Caco-2 (cell line): ENCODE results near the gene CTIF. TPM values are rescaled to one million over a fixed set of nuclear protein-coding genes. Genes with fewer than 3 reads are reported as not detected.

Experiments used
- BruUV-seq: library from RNA; stranded (reverse); fragments of 400-500 nt; replicated peaks from 2 replicates; lab custom pipeline; 2021; lab: Mats Ljungman, UMichigan
- CTCF ChIA-PET: fragments of 300-600 bp; sonication (Branson Sonifier 250); formaldehyde crosslinking; loops from one replicate; lab custom pipeline; 2022; ENCODE audit warnings: antibody characterized with exemption; lab: Charles Lee
- POLR2A ChIA-PET: fragments of 300-600 bp; sonication (Branson Sonifier 250); formaldehyde crosslinking; loops from one replicate; lab custom pipeline; 2022; ENCODE audit warnings: antibody characterized with exemption; lab: Charles Lee
- DNase-seq, 2 experiments: peaks; one replicate each; pipeline versions ENCODE4 v3.0.0 to v3.0.0-alpha.2; 2020 to 2022
- H3K27me3 ChIP-seq: replicated peaks from 2 replicates; pipeline ENCODE4 v1.6.0; 2011; ENCODE audit warnings: low read length; ENCODE audit not compliant: control insufficient read depth, insufficient read depth
- H3K36me3 ChIP-seq: 2 replicates; pipeline ENCODE4 v1.5.1; 2011; ENCODE audit warnings: low read length; ENCODE audit not compliant: control insufficient read depth, insufficient read depth
- H3K4me1 ChIP-seq: fragments of 250-450 bp; sonication (Bioruptor Pico); 2 replicates; pipeline ENCODE4 v1.5.1; 2020; ENCODE audit warnings: mild to moderate bottlenecking
- H3K4me3 ChIP-seq: 2 replicates; pipeline ENCODE4 v1.5.1; 2011; ENCODE audit warnings: low read depth, mild to moderate bottlenecking, control low read depth, low read length
- H3K9me3 ChIP-seq: fragments of 250-450 bp; sonication (Bioruptor Pico); 2 replicates; pipeline ENCODE4 v1.5.1; 2020; ENCODE audit warnings: mild to moderate bottlenecking, moderate library complexity
- H3K27ac Mint-ChIP-seq: one replicate; pipeline ENCODE4 v1.8.0; 2022; ENCODE audit warnings: mixed read lengths; ENCODE audit not compliant: unreplicated experiment
- H3K27me3 Mint-ChIP-seq: one replicate; pipeline ENCODE4 v1.8.0; 2022; ENCODE audit warnings: mixed read lengths; ENCODE audit not compliant: insufficient read depth, unreplicated experiment
- H3K36me3 Mint-ChIP-seq: one replicate; pipeline ENCODE4 v1.8.0; 2022; ENCODE audit warnings: mild to moderate bottlenecking, mixed read lengths; ENCODE audit not compliant: insufficient read depth, unreplicated experiment
- H3K4me1 Mint-ChIP-seq: one replicate; pipeline ENCODE4 v1.8.0; 2022; ENCODE audit warnings: low read depth, mixed read lengths; ENCODE audit not compliant: unreplicated experiment
- H3K4me3 Mint-ChIP-seq: one replicate; pipeline ENCODE4 v1.8.0; 2022; ENCODE audit warnings: mild to moderate bottlenecking, moderate library complexity, mixed read lengths; ENCODE audit not compliant: unreplicated experiment
- H3K9me3 Mint-ChIP-seq: one replicate; pipeline ENCODE4 v1.8.0; 2022; ENCODE audit warnings: mixed read lengths; ENCODE audit not compliant: unreplicated experiment
- CTCF ChIP-seq, 2 experiments: fragments of 200-600 bp in 1 of 2; IDR thresholded peaks; 1 replicate in 1 of 2; 2 replicates in 1 of 2; pipeline versions ENCODE4 v1.5.1 to v1.8.0; 2011 to 2022; ENCODE audit warnings: antibody characterized with exemption in 1 of 2, control low read depth in 1 of 2, inconsistent platforms in 1 of 2, low read depth in 1 of 2, low read length in 1 of 2, mild to moderate bottlenecking in 1 of 2, moderate library complexity in 1 of 2; ENCODE audit not compliant: insufficient read depth in 1 of 2, severe bottlenecking in 1 of 2, unreplicated experiment in 1 of 2
- intact Hi-C: fragments of 100-400 bp; cut with micrococcal nuclease; formaldehyde crosslinking; loops from one replicate; pipeline ENCODE4 v1.10.0; 2022; ENCODE audit not compliant: unreplicated experiment
- total RNA-seq: library from RNA; stranded (reverse); gene quantifications from 2 replicates; pipeline ENCODE4 v1.2.3, GENCODE V29; 2022

Gene CTIF
- total RNA-seq, 1 experiment from 2014 or later = 19.9 TPM

- no peak for DNase-seq
- no peaks in the 10 kb centered on the region for H3K9me3 Mint-ChIP-seq
- peaks cover 15% of the 10 kb centered on the region for H3K4me1 ChIP-seq
- H3K27me3 Mint-ChIP-seq = no peaks in the 10 kb centered on the region
- no peak overlapping the region for H3K27ac Mint-ChIP-seq
- H3K36me3 Mint-ChIP-seq = peaks cover 8% of the 10 kb centered on the region
- ChIA-PET POLR2A (no interaction called here), CTCF (no interaction called here)
- H3K9me3 ChIP-seq = no peaks in the 10 kb centered on the region
- H3K36me3 ChIP-seq = no peaks in the 10 kb centered on the region
- BruUV-seq = no TSS peak
- TF ChIP-seq CTCF (IDR thresholded peaks at IDR 0.05; ENCODE audit: insufficient read depth in 1 of 2, low read depth in 1 of 2, low read length in 1 of 2, severe bottlenecking in 1 of 2, unreplicated experiment in 1 of 2) = no peak
- H3K4me3 Mint-ChIP-seq = no peak overlapping the region
- intact Hi-C loops = no loop called here
- H3K4me1 Mint-ChIP-seq = no peaks in the 10 kb centered on the region
- H3K27me3 ChIP-seq = no peaks in the 10 kb centered on the region
- H3K4me3 ChIP-seq = no peak overlapping the region
Measured at GRCh38 chr18:48803518-48803917, 264.7 kb downstream of the CTIF start.

- no peak for DNase-seq
- no peaks in the 10 kb centered on the region for H3K27me3 ChIP-seq
- no peak for TF ChIP-seq CTCF (IDR thresholded peaks at IDR 0.05; ENCODE audit: insufficient read depth in 1 of 2, low read depth in 1 of 2, low read length in 1 of 2, severe bottlenecking in 1 of 2, unreplicated experiment in 1 of 2)
- ChIA-PET CTCF (no interaction called here), POLR2A (no interaction called here)
- H3K4me1 ChIP-seq = peaks cover 15% of the 10 kb centered on the region
- Mint-ChIP-seq H3K4me1 (no peaks in the 10 kb centered on the region), H3K27ac (no peak overlapping the region), H3K9me3 (no peaks in the 10 kb centered on the region), H3K4me3 (no peak overlapping the region), H3K27me3 (no peaks in the 10 kb centered on the region), H3K36me3 (peaks cover 8% of the 10 kb centered on the region)
- no peaks in the 10 kb centered on the region for H3K9me3 ChIP-seq
- no peak overlapping the region for H3K4me3 ChIP-seq
- intact Hi-C loops = no loop called here
- no peaks in the 10 kb centered on the region for H3K36me3 ChIP-seq
- no TSS peak for BruUV-seq
Measured at GRCh38 chr18:48803951-48804855, 265.4 kb downstream of the CTIF start.

GRCh38 chr18:48804856-48805610, 266.2 kb downstream of the CTIF start:
- H3K36me3 ChIP-seq = no peaks in the 10 kb centered on the region
- intact Hi-C loops = no loop called here

More at GRCh38 chr18:48804856-48805610, 266.2 kb downstream of the CTIF start:
- Histone ChIP-seq H3K4me3 (no peak overlapping the region), H3K27me3 (no peaks in the 10 kb centered on the region), H3K4me1 (peaks cover 15% of the 10 kb centered on the region), H3K9me3 (no peaks in the 10 kb centered on the region)
- ChIA-PET CTCF (no interaction called here), POLR2A (no interaction called here)
- Mint-ChIP-seq H3K9me3 (no peaks in the 10 kb centered on the region), H3K27me3 (no peaks in the 10 kb centered on the region), H3K4me1 (no peaks in the 10 kb centered on the region), H3K36me3 (peaks cover 8% of the 10 kb centered on the region), H3K27ac (no peak overlapping the region), H3K4me3 (no peak overlapping the region)
- no peak for TF ChIP-seq CTCF (IDR thresholded peaks at IDR 0.05; ENCODE audit: insufficient read depth in 1 of 2, low read depth in 1 of 2, low read length in 1 of 2, severe bottlenecking in 1 of 2, unreplicated experiment in 1 of 2)
- no TSS peak for BruUV-seq
- no peak for DNase-seq
